Pons (tissue), 1 donor: ENCODE measurements around the gene TUBB.
A peak's percentile ranks its signal among the peaks of the same experiment; 100 is the strongest.

Experiments
- DNase-seq: peaks from one replicate; pipeline ENCODE4 v3.0.0-alpha.2; 2016; ENCODE audit warnings: low spot score

The TUBB gene

GRCh38 chr6:30719791-30720737, at the start of gene TUBB:
TSS of gene TUBB (plus strand) at chr6:30720352. CDS start at chr6:30720507, 155 bp downstream.
- DNase-seq = peak; percentile 99

DNA sequence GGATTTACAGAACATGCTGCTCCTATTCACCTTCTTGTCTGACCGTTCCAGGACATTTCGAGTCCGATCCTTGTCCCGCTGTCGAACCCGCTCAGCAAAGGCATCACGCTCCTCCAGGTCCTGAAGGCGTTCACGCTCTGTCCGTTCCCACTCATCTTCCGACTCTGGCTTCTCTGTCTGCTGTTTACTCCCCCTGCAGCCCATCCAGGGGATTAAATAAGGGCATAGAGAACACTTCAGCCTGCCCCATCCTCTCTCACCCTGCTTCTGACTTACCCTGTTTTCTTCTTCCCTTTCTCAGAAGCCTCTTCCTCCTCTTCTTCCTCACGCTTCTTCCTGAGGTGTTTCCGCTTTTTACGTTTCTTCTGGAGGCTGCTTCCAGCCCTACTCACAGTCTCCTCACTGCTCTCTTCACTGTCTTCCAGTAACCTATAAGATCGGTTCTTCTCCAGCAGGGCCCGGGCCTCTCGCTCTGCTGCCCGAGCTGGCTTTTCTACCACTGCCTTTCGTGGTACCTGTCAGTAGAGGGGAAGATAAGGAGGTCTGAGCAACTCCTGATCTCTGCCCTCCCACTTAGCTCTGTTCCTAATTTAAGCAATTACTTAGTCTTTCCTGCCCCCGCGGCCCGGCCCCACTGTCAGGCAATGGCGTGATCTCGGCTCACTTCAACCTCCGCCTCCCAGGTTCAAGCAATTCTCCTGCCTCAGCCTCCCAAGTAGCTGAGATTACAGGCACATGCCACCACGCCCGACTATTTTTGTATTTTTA, 49.2 kb upstream of the TUBB start:
- DNase-seq = no peak

DNA sequence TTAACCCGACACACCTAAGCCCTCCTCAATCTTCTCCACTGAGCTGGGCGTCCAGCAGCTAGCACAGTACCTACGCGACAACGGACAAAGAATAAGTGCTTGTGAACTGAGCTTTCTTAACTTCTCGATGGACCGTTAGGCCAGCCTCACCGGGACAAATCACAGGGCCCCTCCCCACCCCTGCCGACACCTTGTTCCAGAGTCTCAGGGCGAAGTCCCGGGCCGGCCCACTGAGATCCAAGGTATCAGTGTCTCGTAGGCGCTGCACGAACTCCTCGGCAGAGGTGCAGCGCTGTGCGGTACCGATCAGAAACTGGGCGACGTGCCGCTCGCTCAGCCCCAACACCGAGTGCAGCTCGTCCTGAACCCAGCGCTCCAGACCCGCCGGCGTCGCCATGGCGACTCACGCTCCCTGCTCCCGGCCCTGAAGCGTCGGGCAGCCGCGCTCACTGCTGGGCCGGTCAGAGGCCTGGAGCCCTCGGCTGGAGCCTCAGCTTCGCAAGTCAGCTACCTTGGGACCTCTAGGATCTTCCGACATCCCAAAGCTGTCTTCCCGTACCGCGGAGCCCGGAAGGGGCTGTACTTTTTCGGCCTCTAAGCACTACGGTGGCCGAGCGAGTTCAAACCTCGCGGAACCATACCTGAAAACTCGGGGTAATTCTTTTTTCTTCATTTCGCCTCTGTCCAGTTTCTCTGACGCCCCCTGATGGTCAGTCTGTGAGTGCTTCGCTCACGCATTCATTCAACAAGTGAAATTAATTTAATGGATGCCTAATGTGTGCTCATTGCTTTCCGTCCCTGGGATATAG, 47.5 kb upstream of the TUBB start, which contains the start of gene DHX16:
DHX16 (minus strand) TSS at position 562 of the 809 bp plus-strand sequence; CDS start at position 397, 165 bp downstream.
- DNase-seq = peak; percentile 93

DNA sequence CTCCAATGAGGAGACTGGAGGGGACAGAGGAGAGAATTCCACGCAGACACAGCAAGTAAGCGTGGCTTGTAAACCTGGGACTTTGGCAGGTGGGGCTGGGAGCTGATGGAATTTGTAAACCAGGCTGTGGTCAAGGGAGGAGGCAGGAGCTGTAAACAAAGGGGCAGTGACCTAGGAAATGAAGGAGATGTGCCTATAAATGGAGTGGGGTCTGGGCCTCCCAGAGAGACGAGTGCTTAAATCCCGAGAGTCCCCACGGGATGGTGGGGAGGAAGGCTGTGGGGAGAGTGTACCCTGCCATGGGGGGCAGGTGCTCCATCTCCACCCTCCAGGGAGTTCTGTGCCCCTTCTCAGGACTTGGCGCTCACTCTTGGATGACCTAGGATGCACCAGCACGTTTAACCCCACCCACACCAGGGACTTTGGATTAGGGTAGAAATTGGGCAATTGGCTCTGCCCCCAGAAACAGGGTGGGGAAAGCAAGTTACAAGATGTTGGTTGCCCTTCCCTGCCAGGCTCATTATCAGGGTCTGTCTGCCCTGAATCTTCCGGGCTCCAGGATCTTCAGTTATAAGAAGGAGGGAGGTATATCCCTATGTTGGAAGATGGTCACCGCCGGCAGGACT, 43.4 kb upstream of the TUBB start:
- DNase-seq = no peak

DNA sequence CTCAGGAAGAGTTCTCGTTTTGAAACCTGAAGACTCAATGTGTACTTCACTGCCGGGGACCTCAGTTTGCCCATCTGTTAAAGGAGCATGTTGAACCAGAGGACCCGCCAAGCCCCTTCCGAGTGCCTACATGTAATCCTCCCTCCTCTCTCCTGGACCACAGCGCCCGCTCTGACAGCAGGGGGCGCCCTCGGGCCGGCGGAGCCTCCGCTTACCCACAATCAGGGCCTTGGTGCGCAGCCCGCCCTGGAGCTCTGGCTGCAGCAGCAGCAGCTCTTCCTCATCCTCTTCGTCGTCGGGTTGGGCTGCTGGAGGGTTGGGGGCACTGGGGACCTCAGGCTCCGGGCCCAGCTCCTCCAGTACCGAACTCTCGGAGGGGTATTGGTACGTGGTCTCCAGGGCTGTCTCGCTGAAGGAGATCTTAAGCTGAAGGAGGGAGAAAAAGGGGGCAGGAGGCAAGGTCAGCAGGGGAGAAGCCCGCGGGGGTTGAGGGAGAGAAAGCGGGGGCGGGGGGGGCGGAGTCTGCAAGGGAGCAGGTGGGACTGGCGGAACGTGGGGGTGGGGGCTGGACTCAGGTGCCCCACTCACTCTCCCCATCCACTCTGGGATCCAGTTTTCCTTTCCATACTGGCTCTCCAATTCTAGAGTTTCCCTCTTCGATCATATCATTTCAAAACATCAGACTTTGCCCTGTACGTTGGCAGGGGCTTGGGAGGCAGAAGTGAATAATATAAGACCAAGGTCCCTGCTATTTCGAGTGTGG, 41.0 kb upstream of the TUBB start:
- DNase-seq = peak; percentile 75

DNA sequence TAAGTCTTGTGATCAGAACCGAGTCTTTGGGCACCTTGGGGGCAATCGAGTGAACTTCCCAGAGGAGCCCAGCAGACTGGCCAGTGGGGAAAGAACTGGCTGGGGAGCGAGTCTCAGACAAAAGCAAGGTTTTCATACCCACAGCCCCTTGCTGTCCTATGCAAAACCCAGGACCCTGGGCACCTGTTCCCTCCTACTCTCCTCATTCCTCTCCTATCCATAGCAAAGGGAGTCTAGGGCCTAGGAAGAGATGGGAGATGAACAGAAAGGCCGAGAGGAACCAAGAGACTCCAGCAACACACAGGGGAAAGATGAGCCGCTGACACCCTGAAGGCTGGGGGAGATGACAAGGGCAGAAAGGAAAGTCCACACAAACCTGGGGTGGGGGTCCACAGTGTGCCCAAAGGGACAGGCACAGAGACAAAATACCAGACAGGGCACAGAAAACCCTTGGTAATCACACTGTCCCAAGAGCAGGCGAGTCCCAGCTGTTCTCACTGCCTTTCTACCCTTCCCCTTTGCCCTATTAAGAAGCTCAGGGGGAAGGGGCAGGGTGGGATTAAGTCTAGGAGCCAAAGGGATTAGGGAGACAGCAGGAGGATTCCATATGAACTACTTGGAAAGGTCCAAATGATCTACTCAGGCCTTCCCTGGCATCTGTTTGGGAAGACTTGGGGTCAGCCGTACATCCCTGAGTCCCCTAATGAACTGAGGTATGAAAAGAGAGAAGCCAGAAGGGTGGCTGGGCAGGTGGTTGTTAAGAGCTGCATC, 40.2 kb upstream of the TUBB start:
- no peak for DNase-seq

DNA sequence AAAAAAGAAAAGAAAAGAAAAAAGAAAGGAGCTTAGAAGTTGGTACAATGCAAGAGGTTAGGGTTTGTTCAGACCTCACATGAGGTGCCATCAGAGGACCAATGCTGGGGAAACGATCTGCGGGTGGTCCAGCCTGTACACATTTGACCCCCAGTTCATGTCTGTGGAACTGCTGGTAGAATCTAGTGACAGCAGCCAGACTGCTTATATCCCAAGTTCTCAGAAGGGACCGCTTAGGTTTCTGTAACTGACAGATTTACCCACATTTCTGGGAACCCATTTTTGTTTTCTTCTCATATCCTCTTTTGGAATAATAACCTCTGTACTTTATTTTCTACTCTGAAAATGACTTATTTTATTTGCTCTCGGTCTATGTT, 38.4 kb upstream of the TUBB start:
- DNase-seq = no peak

GRCh38 chr6:30682143-30683117, 37.7 kb upstream of the TUBB start:
- peak; percentile 76 for DNase-seq

GRCh38 chr6:30683183-30683979, 36.8 kb upstream of the TUBB start:
- DNase-seq = peak; percentile 23

DNA sequence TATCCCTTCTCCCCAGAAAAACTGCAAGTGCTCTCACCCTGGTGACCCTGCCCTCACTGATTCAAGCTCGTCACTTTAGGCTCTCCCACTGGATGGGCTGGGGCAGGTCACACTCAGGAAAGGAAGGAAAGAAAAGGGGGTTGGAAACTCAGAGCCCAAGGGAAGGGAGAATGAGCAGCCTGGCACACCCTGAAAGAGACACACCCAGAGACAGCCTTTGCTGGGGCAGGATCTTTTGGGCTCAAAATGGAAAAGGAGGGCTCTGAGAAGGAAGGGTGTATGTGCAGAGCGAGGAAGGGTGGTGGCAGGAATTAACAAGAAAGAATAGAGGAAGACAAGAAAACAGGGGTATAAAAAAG, 36.2 kb upstream of the TUBB start:
- DNase-seq = no peak

GRCh38 chr6:30684386-30685156, 35.6 kb upstream of the TUBB start:
- DNase-seq = peak; percentile 32

- DNase-seq = no peak
Observed at GRCh38 chr6:30685157-30686008, 34.8 kb upstream of the TUBB start.

DNA sequence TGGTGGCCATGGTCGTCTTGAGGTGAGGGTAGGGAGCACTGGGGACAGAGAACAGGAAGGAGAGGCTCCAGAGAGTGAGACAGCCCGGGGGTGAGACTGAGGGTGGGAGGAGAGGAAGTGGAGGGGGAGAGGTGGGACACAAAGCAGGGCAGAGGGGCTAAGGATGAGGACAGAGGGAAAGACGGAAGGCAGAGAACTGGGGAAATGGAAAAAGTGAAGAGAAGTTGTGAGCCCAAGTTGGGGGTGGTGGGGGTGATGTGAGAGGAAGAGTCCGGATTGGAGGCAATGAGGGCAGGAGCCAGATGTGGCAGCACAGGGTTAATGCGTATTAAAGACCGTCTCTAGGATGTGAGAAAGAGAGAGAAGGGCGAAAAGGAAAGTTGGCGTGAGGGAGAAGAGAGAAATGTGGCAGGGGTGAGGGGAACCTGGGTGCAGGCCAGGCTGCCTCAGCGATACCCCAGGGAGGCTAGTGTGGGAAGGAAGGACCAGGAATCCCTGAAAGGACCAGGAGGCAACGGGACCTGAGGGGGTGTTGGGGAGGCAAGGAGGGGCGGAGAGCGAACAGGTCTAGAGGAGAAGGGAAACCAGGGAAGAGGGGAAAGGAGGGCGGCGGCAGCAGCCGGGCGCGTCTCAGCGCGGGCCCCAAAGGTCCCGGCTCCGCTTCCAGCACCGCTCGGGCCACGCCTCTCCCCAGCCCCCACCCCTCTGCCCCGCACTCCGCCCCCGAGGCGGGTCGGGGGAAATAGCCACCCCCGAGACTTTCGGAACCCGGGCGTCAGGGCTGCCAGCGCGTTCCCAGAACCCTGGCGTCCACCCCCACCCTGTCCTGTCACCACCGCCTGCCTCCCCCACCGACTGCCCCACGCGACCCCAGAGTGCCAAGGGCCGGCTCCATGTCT, 33.9 kb upstream of the TUBB start, which contains the start of gene PPP1R18:
PPP1R18 (minus strand) TSS at position 637 of the 899 bp plus-strand sequence; CDS start at position 10, 627 bp downstream.
- DNase-seq = peak; percentile 32

DNA sequence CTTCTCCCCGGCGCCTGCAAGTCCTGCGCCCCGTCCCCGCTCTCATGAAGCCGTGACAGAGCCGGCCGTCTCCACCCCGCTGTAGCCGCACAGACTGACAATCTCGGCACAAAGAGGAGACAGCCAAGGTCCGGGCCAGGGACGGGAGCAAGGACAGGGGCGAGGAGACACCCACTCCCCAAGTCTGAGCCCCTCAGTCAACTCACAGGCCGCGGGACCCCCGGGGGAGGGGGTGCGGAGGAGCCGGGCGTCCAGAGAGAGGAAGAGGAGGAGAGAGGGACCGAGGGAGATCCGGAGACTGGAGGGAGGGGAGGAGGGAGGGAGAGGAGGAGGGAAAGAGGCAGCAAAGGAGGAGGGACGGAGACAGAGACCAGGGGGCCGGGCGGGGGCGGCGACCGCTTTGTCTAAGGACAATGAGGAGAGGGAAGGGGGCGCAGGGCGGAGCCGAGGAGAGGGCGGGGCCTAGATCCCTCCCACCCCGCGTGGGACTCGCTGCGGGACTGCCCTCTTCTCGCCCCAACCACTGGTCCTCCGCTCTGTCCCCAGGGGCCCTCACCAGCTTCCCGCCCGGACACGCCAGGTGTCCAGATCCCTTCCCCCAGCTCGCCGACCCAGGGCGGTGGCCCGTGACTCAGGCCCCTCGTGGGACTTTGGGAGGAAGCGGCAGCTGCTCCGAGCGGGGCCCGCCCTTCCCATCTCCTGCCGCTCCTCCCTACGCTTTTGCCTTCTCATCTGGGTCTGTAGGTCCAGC, 33.1 kb upstream of the TUBB start:
- peak; percentile 50 for DNase-seq
